Smooth muscle cell (in vitro differentiated cells): ENCODE data around the gene SNX33. TPM values are rescaled to one million over a fixed set of nuclear protein-coding genes. Genes with fewer than 3 reads are reported as not detected.
"Not testable (repeated sequence)": the region's sequence is repeated elsewhere in the genome, so short reads cannot be mapped to it uniquely, and the experiment has no call there.

Source experiments
- DNase-seq: peaks from one replicate; lab custom pipeline; 2025; ENCODE audit not compliant: unreplicated experiment; lab: John Stamatoyannopoulos, UW
- H2AFZ ChIP-seq: fragments of 200-600 bp; sonication (generic); 2 replicates; pipeline ENCODE4 v1.6.0; 2016; ENCODE audit warnings: antibody characterized with exemption, low read depth, mild to moderate bottlenecking
- H3F3A ChIP-seq: fragments of 200-600 bp; sonication (generic); 2 replicates; pipeline ENCODE4 v1.6.0; 2017; ENCODE audit warnings: antibody characterized with exemption, low read depth
- H3K27ac ChIP-seq: fragments of 200-600 bp; sonication (generic); 2 replicates; pipeline ENCODE4 v1.5.1; 2016; ENCODE audit warnings: low read depth, mild to moderate bottlenecking
- H3K27me3 ChIP-seq: fragments of 200-600 bp; sonication (generic); 2 replicates; pipeline ENCODE4 v1.6.1; 2016; ENCODE audit warnings: low read depth, mild to moderate bottlenecking
- H3K36me3 ChIP-seq: fragments of 200-600 bp; sonication (generic); 2 replicates; pipeline ENCODE4 v1.5.1; 2016; ENCODE audit warnings: low read depth
- H3K4me1 ChIP-seq: fragments of 200-600 bp; sonication (generic); 2 replicates; pipeline ENCODE4 v1.5.1; 2016; ENCODE audit warnings: low read depth
- H3K4me2 ChIP-seq: fragments of 200-600 bp; sonication (generic); 2 replicates; pipeline ENCODE4 v1.6.0; 2016; ENCODE audit warnings: mild to moderate bottlenecking
- H3K4me3 ChIP-seq: fragments of 200-600 bp; sonication (generic); 2 replicates; pipeline ENCODE4 v1.5.1; 2016; ENCODE audit warnings: mild to moderate bottlenecking
- H3K79me2 ChIP-seq: fragments of 200-600 bp; sonication (generic); 2 replicates; pipeline ENCODE4 v1.6.0; 2016; ENCODE audit warnings: low read depth, mild to moderate bottlenecking
- H3K9ac ChIP-seq: fragments of 200-600 bp; sonication (generic); 2 replicates; pipeline ENCODE4 v1.6.0; 2016; ENCODE audit warnings: low read depth
- H3K9me3 ChIP-seq: fragments of 200-600 bp; sonication (generic); replicated peaks from 2 replicates; pipeline ENCODE4 v1.5.1; 2016; ENCODE audit warnings: low read depth
- H4K20me1 ChIP-seq: fragments of 200-600 bp; sonication (generic); 2 replicates; pipeline ENCODE4 v1.6.0; 2016; ENCODE audit warnings: low read depth
- CTCF ChIP-seq: fragments of 200-600 bp; sonication (generic); IDR thresholded peaks from 2 replicates; pipeline ENCODE4 v1.5.1; 2017; ENCODE audit warnings: borderline replicate concordance, mild to moderate bottlenecking, antibody characterized with exemption; ENCODE audit not compliant: insufficient read depth, poor library complexity, severe bottlenecking
- WGBS: methylation state at CpG from one replicate; pipeline ENCODE4 v1.1.7; 2016; ENCODE audit warnings: low lambda C conversion rate; 5-methylcytosine and 5-hydroxymethylcytosine counted together
- polyA plus RNA-seq: library from polyadenylated mRNA; unstranded; fragments of >200 nt; fragmentation: Nextera tagmentation; extraction: Ambion mirVana; gene quantifications from 2 replicates; pipeline ENCODE4 v1.2.1, GENCODE V29; 2016
- total RNA-seq: library from RNA; depleted of rRNA; stranded (reverse); fragments of >200 nt; gene quantifications from 2 replicates; pipeline ENCODE4 v1.2.3, GENCODE V29; 2014

SNX33 gene
- total and polyA plus RNA-seq, 2 experiments from 2014 or later, result 13.6 to 14.2 TPM

- no peak for DNase-seq
- H3K27ac ChIP-seq, result peak overlapping the region; percentile 52
- H3K4me1 ChIP-seq, result peaks cover 4% of the 10 kb centered on the region
- no peaks in the 10 kb centered on the region for H3K9me3 ChIP-seq
- H2AFZ ChIP-seq, result no peak overlapping the region
- 34% methylated on average over 6 of the region's 6 CpGs for WGBS
- TF ChIP-seq CTCF, result no peak
- no peaks in the 10 kb centered on the region for H4K20me1 ChIP-seq
- no peak overlapping the region for H3K4me3 ChIP-seq
- H3K4me2 ChIP-seq, result no peak overlapping the region
- no peaks in the 10 kb centered on the region for H3K36me3 ChIP-seq
- no peaks in the 10 kb centered on the region for H3F3A ChIP-seq
- no peaks in the 10 kb centered on the region for H3K27me3 ChIP-seq
- no peaks in the 10 kb centered on the region for H3K79me2 ChIP-seq
- peak overlapping the region; percentile 39 for H3K9ac ChIP-seq
These were observed 54.7 kb downstream of the SNX33 start for GRCh38 chr15:75702436-75702835.

GRCh38 chr15:75703440-75704262 lies 55.9 kb downstream of the SNX33 start:
- H3K9ac ChIP-seq, result peak overlapping the region; percentile 71
- not testable (repeated sequence) for H3K4me1 ChIP-seq, DNase-seq, H3F3A ChIP-seq, H3K9me3 ChIP-seq, H3K27me3 ChIP-seq, H3K79me2 ChIP-seq, H4K20me1 ChIP-seq, H3K36me3 ChIP-seq, H3K4me3 ChIP-seq, H2AFZ ChIP-seq
- H3K4me2 ChIP-seq, result peak overlapping the region; percentile 44
- WGBS, result 69% methylated on average over 9 of the region's 18 CpGs
- peak overlapping the region; percentile 89 for H3K27ac ChIP-seq

- peak overlapping the region; percentile 71 for H3K9ac ChIP-seq
- no peaks in the 10 kb centered on the region for H3F3A ChIP-seq
- H4K20me1 ChIP-seq, result no peaks in the 10 kb centered on the region
- 83% methylated on average over 5 of the region's 6 CpGs for WGBS
- H3K27me3 ChIP-seq, result no peaks in the 10 kb centered on the region
- H3K4me2 ChIP-seq, result peak overlapping the region; percentile 44
- no peak overlapping the region for H2AFZ ChIP-seq
- H3K9me3 ChIP-seq, result no peaks in the 10 kb centered on the region
- H3K4me3 ChIP-seq, result no peak overlapping the region
- H3K27ac ChIP-seq, result peak overlapping the region; percentile 89
- no peaks in the 10 kb centered on the region for H3K79me2 ChIP-seq
- H3K36me3 ChIP-seq, result no peaks in the 10 kb centered on the region
- no peak for TF ChIP-seq CTCF
- DNase-seq, result no peak
- H3K4me1 ChIP-seq, result no peaks in the 10 kb centered on the region
These were observed 56.5 kb downstream of the SNX33 start for GRCh38 chr15:75704263-75704615.

GRCh38 chr15:75704618-75705017 lies 56.9 kb downstream of the SNX33 start:
- Histone ChIP-seq H3K27me3 (no peaks in the 10 kb centered on the region), H3F3A (no peaks in the 10 kb centered on the region), H4K20me1 (no peaks in the 10 kb centered on the region), H3K9ac (peak overlapping the region; percentile 71), H3K4me2 (peak overlapping the region; percentile 44), H2AFZ (no peak overlapping the region), H3K36me3 (no peaks in the 10 kb centered on the region), H3K9me3 (no peaks in the 10 kb centered on the region), H3K4me1 (no peaks in the 10 kb centered on the region), H3K4me3 (no peak overlapping the region), H3K79me2 (no peaks in the 10 kb centered on the region), H3K27ac (peak overlapping the region; percentile 89)
- WGBS, result 97% methylated on average over 9 of the region's 9 CpGs
- no peak for TF ChIP-seq CTCF
- DNase-seq, result no peak

- H3K36me3 ChIP-seq, H3K4me1 ChIP-seq, H4K20me1 ChIP-seq, H3K9ac ChIP-seq, H3K79me2 ChIP-seq, H3K27me3 ChIP-seq, H3K4me2 ChIP-seq, H2AFZ ChIP-seq, H3K27ac ChIP-seq, H3F3A ChIP-seq, H3K9me3 ChIP-seq, DNase-seq, H3K4me3 ChIP-seq: not testable (repeated sequence)
- 91% methylated on average over 5 of the region's 5 CpGs for WGBS
These were observed 57.7 kb downstream of the SNX33 start for GRCh38 chr15:75705375-75705774.
